GM12878 (cell line): ENCODE measurements around the gene RUFY4. TPM values are rescaled to one million over a fixed set of nuclear protein-coding genes. Genes with fewer than 3 reads are reported as not detected.

Experiments used
- ATAC-seq: fragments of 200-7000 bp; cut with Tn5 transposase; 3 replicates; pipeline ENCODE4 v1.9.1; 2020; ENCODE audit warnings: mild to moderate bottlenecking, moderate library complexity
- BruUV-seq: library from RNA; stranded (reverse); fragments of 400-500 nt; replicated peaks from 2 replicates; lab custom pipeline; 2021; lab: Mats Ljungman, UMichigan
- CTCF ChIA-PET: fragments of 300-600 bp; sonication (Branson Sonifier 250); formaldehyde crosslinking; extraction: SDS; loops from one replicate; lab custom pipeline; 2021; ENCODE audit warnings: inconsistent platforms; lab: Yijun Ruan, JAX
- POLR2A ChIA-PET: fragments of 350-600 bp; formaldehyde crosslinking; extraction: SDS; loops from one replicate; lab custom pipeline; 2021; ENCODE audit warnings: inconsistent platforms; lab: Charles Lee
- RAD21 ChIA-PET: fragments of 300-600 bp; sonication (Branson Sonifier 250); formaldehyde crosslinking; loops from one replicate; lab custom pipeline; 2023; ENCODE audit warnings: antibody characterized with exemption; ENCODE audit not compliant: unreplicated experiment; lab: Charles Lee
- SMC1A ChIA-PET: fragments of 300-600 bp; sonication (Branson Sonifier 250); formaldehyde crosslinking; loops from one replicate; lab custom pipeline; 2023; ENCODE audit not compliant: unreplicated experiment, uncharacterized antibody; lab: Charles Lee
- DNase-seq: peaks from one replicate; pipeline ENCODE4 v3.0.0-alpha.2; 2011; ENCODE audit warnings: low read depth, low spot score
- FAIRE-seq: peaks from 3 replicates; lab custom pipeline; 2011; peaks lifted over from hg19 to GRCh38; lab: Jason Lieb, UNC
- H2AFZ ChIP-seq: 2 replicates; pipeline ENCODE4 v1.6.0; 2011; ENCODE audit warnings: low read depth, low read length, control low read depth; ENCODE audit not compliant: control insufficient read depth
- H3K27ac ChIP-seq: 2 replicates; pipeline ENCODE4 v1.5.1; 2011; ENCODE audit warnings: control low read depth; ENCODE audit not compliant: control insufficient read depth, insufficient read depth
- H3K27me3 ChIP-seq, 2 experiments: replicated peaks in 1 of 2; 2 replicates each; pipeline versions ENCODE4 v1.6.0 to v1.6.1; 2011; ENCODE audit warnings: low read length in 1 of 2; ENCODE audit not compliant: control insufficient read depth in 2 of 2, insufficient read depth in 2 of 2
- H3K36me3 ChIP-seq, 2 experiments: 2 replicates each; pipeline ENCODE4 v1.5.1; 2011; ENCODE audit warnings: low read length in 1 of 2; ENCODE audit not compliant: control insufficient read depth in 2 of 2, insufficient read depth in 2 of 2
- H3K4me1 ChIP-seq: 2 replicates; pipeline ENCODE4 v1.6.1; 2011; ENCODE audit warnings: mild to moderate bottlenecking, low read length, moderate library complexity, mixed read lengths; ENCODE audit not compliant: control insufficient read depth, insufficient read depth
- H3K4me2 ChIP-seq: 2 replicates; pipeline ENCODE4 v1.6.0; 2011; ENCODE audit warnings: control low read depth; ENCODE audit not compliant: control insufficient read depth, insufficient read depth
- H3K4me3 ChIP-seq: fragments of 200-600 bp; sonication (generic); 2 replicates; pipeline ENCODE4 v1.5.1; 2016
- H3K79me2 ChIP-seq: 2 replicates; pipeline ENCODE4 v1.6.0; 2011; ENCODE audit warnings: low read length; ENCODE audit not compliant: control insufficient read depth, insufficient read depth
- H3K9ac ChIP-seq: 2 replicates; pipeline ENCODE4 v1.8.0; 2011; ENCODE audit warnings: low read length, control low read depth, mixed read lengths; ENCODE audit not compliant: control insufficient read depth, insufficient read depth
- H3K9me3 ChIP-seq: replicated peaks from 3 replicates; pipeline ENCODE4 v1.5.1; 2011; ENCODE audit warnings: mild to moderate bottlenecking, low read length; ENCODE audit not compliant: control insufficient read depth, insufficient read depth
- H4K20me1 ChIP-seq: 2 replicates; pipeline ENCODE4 v1.6.0; 2011; ENCODE audit not compliant: control insufficient read depth, insufficient read depth
- HDAC6 ChIP-seq: fragments of 200-600 bp; sonication (generic); IDR thresholded peaks from one replicate; pipeline ENCODE4 v1.8.0; 2017; ENCODE audit warnings: antibody characterized with exemption; ENCODE audit not compliant: unreplicated experiment
- IKZF1 ChIP-seq: fragments of 450-650 bp; conservative IDR thresholded peaks from 2 replicates; pipeline ENCODE4 v1.6.1; 2017; ENCODE audit warnings: antibody characterized with exemption, mild to moderate bottlenecking
- IRF5 ChIP-seq: fragments of 450-650 bp; IDR thresholded peaks from 2 replicates; pipeline ENCODE4 v1.6.1; 2017; ENCODE audit warnings: borderline replicate concordance
- SIN3A ChIP-seq: IDR thresholded peaks from 2 replicates; pipeline ENCODE4 v1.6.1; 2012; ENCODE audit warnings: low read depth, low read length, improper control_type of control experiment
- ZBTB4 ChIP-seq: fragments of 450-650 bp; formaldehyde crosslinking; IDR thresholded peaks from 2 replicates; pipeline ENCODE4 v1.4.0; 2022; ENCODE audit warnings: mild to moderate bottlenecking, moderate library complexity
- ZNF592 ChIP-seq: fragments of 450-650 bp; IDR thresholded peaks from 2 replicates; pipeline ENCODE4 v1.6.1; 2017; ENCODE audit warnings: mild to moderate bottlenecking, moderate library complexity
- WGBS: methylation state at CpG from one replicate; pipeline ENCODE4 v1.1.6; 2016; ENCODE audit warnings: low lambda C conversion rate; ENCODE audit not compliant: insufficient replicate concordance, insufficient coverage; ENCODE audit errors: missing lambda C conversion rate; 5-methylcytosine and 5-hydroxymethylcytosine counted together
- in situ Hi-C: fragments of 300-500 bp; cut with MboI; formaldehyde crosslinking; loops from 9 replicates; pipeline ENCODE4 v1.14.3; 2018; ENCODE audit warnings: mixed read lengths
- intact Hi-C: fragments of 100-400 bp; cut with micrococcal nuclease; formaldehyde crosslinking; loops from one replicate; pipeline ENCODE4 v1.14.2; 2022; ENCODE audit not compliant: unreplicated experiment
- polyA plus RNA-seq, 11 experiments: library from polyadenylated mRNA; depleted of rRNA in 4 of 11; unstranded in 6 of 11; stranded (reverse) in 5 of 11; fragments of >200 nt; fragmentation: Nextera tagmentation in 4 of 11; fragmentation: Illumina TruSeq in 1 of 11; extraction: Ambion mirVana in 4 of 11; extraction: Trizol in 1 of 11; gene quantifications; 1 replicate in 1 of 11; 2 replicates in 10 of 11; pipeline versions ENCODE4 v1.2.1 to v1.2.3, GENCODE V29; 2011 to 2016; ENCODE audit warnings: inconsistent platforms in 2 of 11, missing spikeins in 2 of 11, low read depth in 1 of 11
- total RNA-seq, 4 experiments: library from RNA; depleted of rRNA in 3 of 4; stranded (reverse); fragments of >200 nt in 3 of 4; fragmentation: Illumina TruSeq in 1 of 4; extraction: Trizol in 1 of 4; gene quantifications; 2 replicates each; pipeline versions ENCODE4 v1.2.1 to v1.2.3, GENCODE V29; 2013 to 2021
- TF ChIP-seq, protein P1 (sequence below): fragments of 450-650 bp; IDR thresholded peaks from 2 replicates; pipeline ENCODE4 v1.6.1; 2017; ENCODE audit warnings: mild to moderate bottlenecking, low read depth, inconsistent platforms; ENCODE audit not compliant: poor library complexity, severe bottlenecking
- TF ChIP-seq, protein P2 (sequence below): IDR thresholded peaks from 2 replicates; pipeline ENCODE4 v1.6.1; 2012; ENCODE audit warnings: low read depth, low read length, improper control_type of control experiment

RUFY4 gene
- total and polyA plus RNA-seq, 10 of the 15 experiments (the other 5 are each of a cell fraction or from before 2014, with no cell fraction given), result 0.05 to 2.7 (median 0.90) TPM

- no peak for TF ChIP-seq ZNF592
- TF ChIP-seq IKZF1, result no peak
- no peak for TF ChIP-seq HDAC6
These were observed 47.4 kb upstream of the RUFY4 start (continued) for GRCh38 chr2:218021536-218022071.

- CTCF ChIA-PET, result no interaction called here
- SMC1A ChIA-PET, result no interaction called here
- H4K20me1 ChIP-seq, result no peaks in the 10 kb centered on the region
- TF ChIP-seq, protein P1, sequence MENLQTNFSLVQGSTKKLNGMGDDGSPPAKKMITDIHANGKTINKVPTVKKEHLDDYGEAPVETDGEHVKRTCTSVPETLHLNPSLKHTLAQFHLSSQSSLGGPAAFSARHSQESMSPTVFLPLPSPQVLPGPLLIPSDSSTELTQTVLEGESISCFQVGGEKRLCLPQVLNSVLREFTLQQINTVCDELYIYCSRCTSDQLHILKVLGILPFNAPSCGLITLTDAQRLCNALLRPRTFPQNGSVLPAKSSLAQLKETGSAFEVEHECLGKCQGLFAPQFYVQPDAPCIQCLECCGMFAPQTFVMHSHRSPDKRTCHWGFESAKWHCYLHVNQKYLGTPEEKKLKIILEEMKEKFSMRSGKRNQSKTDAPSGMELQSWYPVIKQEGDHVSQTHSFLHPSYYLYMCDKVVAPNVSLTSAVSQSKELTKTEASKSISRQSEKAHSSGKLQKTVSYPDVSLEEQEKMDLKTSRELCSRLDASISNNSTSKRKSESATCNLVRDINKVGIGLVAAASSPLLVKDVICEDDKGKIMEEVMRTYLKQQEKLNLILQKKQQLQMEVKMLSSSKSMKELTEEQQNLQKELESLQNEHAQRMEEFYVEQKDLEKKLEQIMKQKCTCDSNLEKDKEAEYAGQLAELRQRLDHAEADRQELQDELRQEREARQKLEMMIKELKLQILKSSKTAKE, result no peak
- TF ChIP-seq IRF5 (no peak), ZBTB4 (CRISPR knock-in tag) (no peak), SIN3A (no peak)
- TF ChIP-seq, protein P2, sequence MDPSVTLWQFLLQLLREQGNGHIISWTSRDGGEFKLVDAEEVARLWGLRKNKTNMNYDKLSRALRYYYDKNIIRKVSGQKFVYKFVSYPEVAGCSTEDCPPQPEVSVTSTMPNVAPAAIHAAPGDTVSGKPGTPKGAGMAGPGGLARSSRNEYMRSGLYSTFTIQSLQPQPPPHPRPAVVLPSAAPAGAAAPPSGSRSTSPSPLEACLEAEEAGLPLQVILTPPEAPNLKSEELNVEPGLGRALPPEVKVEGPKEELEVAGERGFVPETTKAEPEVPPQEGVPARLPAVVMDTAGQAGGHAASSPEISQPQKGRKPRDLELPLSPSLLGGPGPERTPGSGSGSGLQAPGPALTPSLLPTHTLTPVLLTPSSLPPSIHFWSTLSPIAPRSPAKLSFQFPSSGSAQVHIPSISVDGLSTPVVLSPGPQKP, result no peak
These were observed 46.8 kb upstream of the RUFY4 start for GRCh38 chr2:218022131-218022850.

More at GRCh38 chr2:218022131-218022850, 46.8 kb upstream of the RUFY4 start:
- no peaks in the 10 kb centered on the region for H3K36me3 ChIP-seq
- no peak for ATAC-seq
- ChIA-PET RAD21 (no interaction called here), POLR2A (no interaction called here)
- no peaks in the 10 kb centered on the region for H3K9me3 ChIP-seq
- no peak for FAIRE-seq
- 34% methylated on average over 10 of the region's 10 CpGs for WGBS
- no peaks in the 10 kb centered on the region; a peak in 1 of 4 replicates for H3K27me3 ChIP-seq
- H3K9ac ChIP-seq, result no peak overlapping the region
- no peaks in the 10 kb centered on the region for H3K4me1 ChIP-seq
- no peak for DNase-seq
- no TSS peak for BruUV-seq
- no peak overlapping the region for H3K4me2 ChIP-seq
- H3K79me2 ChIP-seq, result no peaks in the 10 kb centered on the region
- no peak overlapping the region for H3K27ac ChIP-seq
- H2AFZ ChIP-seq, result no peak overlapping the region
- H3K4me3 ChIP-seq, result no peak overlapping the region
- in situ Hi-C loops, result no loop called here
- intact Hi-C loops, result no loop called here
